SK-N-SH (cell line): ENCODE data around the gene ST6GALNAC3.

Experiments
- CHD2 ChIP-seq: fragments of 150-350 bp; IDR thresholded peaks from 2 replicates; pipeline ENCODE4 v1.6.1; 2018; ENCODE audit warnings: low read length; ENCODE audit not compliant: partially characterized antibody
- CTCF ChIP-seq: fragments of 200-600 bp; sonication (generic); IDR thresholded peaks from 2 replicates; pipeline ENCODE4 v1.6.1; 2017; ENCODE audit warnings: antibody characterized with exemption, mild to moderate bottlenecking, moderate library complexity
- EP300 ChIP-seq, 2 experiments: IDR thresholded peaks; 2 replicates each; pipeline versions ENCODE4 v1.4.0 to v1.6.1; 2012; ENCODE audit warnings: borderline replicate concordance in 1 of 2, low read depth in 1 of 2, low read length in 1 of 2
- EZH2phosphoT487 ChIP-seq: fragments of 200-600 bp; sonication (generic); IDR thresholded peaks from 2 replicates; pipeline ENCODE4 v1.6.1; 2017; ENCODE audit warnings: low read depth, mixed run types, mild to moderate bottlenecking, antibody characterized with exemption, moderate library complexity, borderline replicate concordance
- JUND ChIP-seq: IDR thresholded peaks from 2 replicates; pipeline ENCODE4 v1.4.0; 2012
- MAX ChIP-seq: IDR thresholded peaks from 2 replicates; pipeline ENCODE4 v1.4.0; 2012; ENCODE audit warnings: low read depth
- NFIC ChIP-seq: IDR thresholded peaks from 2 replicates; pipeline ENCODE4 v1.4.0; 2012; ENCODE audit warnings: borderline replicate concordance
- POLR2AphosphoS5 ChIP-seq: IDR thresholded peaks from 2 replicates; pipeline ENCODE4 v1.6.1; 2012; ENCODE audit warnings: low read depth, low read length
- RAD21 ChIP-seq: IDR thresholded peaks from 2 replicates; pipeline ENCODE4 v1.6.1; 2012; ENCODE audit warnings: mild to moderate bottlenecking, low read length
- SIN3A ChIP-seq: IDR thresholded peaks from 2 replicates; pipeline ENCODE4 v1.6.1; 2012; ENCODE audit warnings: low read depth, mild to moderate bottlenecking, low read length, moderate library complexity, borderline replicate concordance
- SMC3 ChIP-seq: IDR thresholded peaks from 2 replicates; pipeline ENCODE4 v1.6.1; 2012; ENCODE audit warnings: low read depth, low read length, improper control_type of control experiment
- TAF1 ChIP-seq: IDR thresholded peaks from 2 replicates; pipeline ENCODE4 v1.6.1; 2012; ENCODE audit warnings: low read depth, mild to moderate bottlenecking, low read length, moderate library complexity, borderline replicate concordance

GRCh38 chr1:76480827-76481226 is 406.3 kb downstream of the ST6GALNAC3 start:
- no peak for TF ChIP-seq CTCF
- no peak for TF ChIP-seq EZH2phosphoT487
- TF ChIP-seq SIN3A, result no peak
- TF ChIP-seq EP300 (IDR thresholded peaks at IDR 0.05; ENCODE audit: borderline replicate concordance in 1 of 2, low read depth in 1 of 2, low read length in 1 of 2), result no peak
- TF ChIP-seq POLR2AphosphoS5, result no peak
- no peak for TF ChIP-seq MAX
- no peak for TF ChIP-seq TAF1
- TF ChIP-seq CHD2, result no peak
- no peak for TF ChIP-seq SMC3
- TF ChIP-seq JUND, result peak; percentile 64
- no peak for TF ChIP-seq NFIC
- no peak for TF ChIP-seq RAD21
